IMR-90 (cell line): ENCODE results near the gene BRCA1. TPM values are rescaled to one million over a fixed set of nuclear protein-coding genes. Genes with fewer than 3 reads are reported as not detected.
A peak's percentile ranks its signal among the peaks of the same experiment; 100 is the strongest.

ENCODE experiments used
- ATAC-seq: fragments of 200-7000 bp; cut with Tn5 transposase; 2 replicates; pipeline ENCODE4 v1.9.1; 2020; ENCODE audit warnings: low read depth, mild to moderate bottlenecking, moderate library complexity
- BruUV-seq: library from RNA; stranded (reverse); fragments of 400-500 nt; replicated peaks from 2 replicates; lab custom pipeline; 2021; lab: Mats Ljungman, UMichigan
- CTCF ChIA-PET: fragments of 300-600 bp; formaldehyde crosslinking; extraction: SDS; loops from one replicate; lab custom pipeline; 2021; ENCODE audit warnings: antibody characterized with exemption; lab: Yijun Ruan, JAX
- POLR2A ChIA-PET: fragments of 300-600 bp; sonication (Branson Sonifier 250); formaldehyde crosslinking; loops from one replicate; lab custom pipeline; 2022; ENCODE audit warnings: antibody characterized with exemption; ENCODE audit not compliant: unreplicated experiment; lab: Charles Lee
- DNase-seq: peaks from one replicate; pipeline ENCODE4 v3.0.0; 2013
- H2AFZ ChIP-seq: replicated peaks from 2 replicates; pipeline ENCODE3; 2013; ENCODE audit warnings: low read length, mild to moderate bottlenecking; ENCODE audit not compliant: poor library complexity
- H2AK5ac ChIP-seq: 2 replicates; pipeline ENCODE4 v1.6.1; 2013; ENCODE audit warnings: low read depth, low read length, inconsistent platforms
- H2AK9ac ChIP-seq: replicated peaks from 2 replicates; pipeline ENCODE3; 2013; ENCODE audit warnings: mild to moderate bottlenecking, low read depth, low read length, moderate library complexity; ENCODE audit not compliant: poor library complexity
- H2BK120ac ChIP-seq: 2 replicates; pipeline ENCODE4 v1.6.1; 2013; ENCODE audit warnings: low read depth, low read length, inconsistent platforms
- H2BK15ac ChIP-seq: 3 replicates; pipeline ENCODE4 v1.6.1; 2013; ENCODE audit warnings: low read depth, low read length, inconsistent platforms
- H2BK20ac ChIP-seq: 2 replicates; pipeline ENCODE4 v1.6.1; 2013; ENCODE audit warnings: low read depth, mild to moderate bottlenecking, inconsistent platforms, low read length, moderate library complexity
- H2BK5ac ChIP-seq: 2 replicates; pipeline ENCODE4 v1.6.1; 2013; ENCODE audit warnings: mild to moderate bottlenecking, low read depth, low read length, inconsistent platforms; ENCODE audit not compliant: poor library complexity, severe bottlenecking
- H3K14ac ChIP-seq: replicated peaks from 2 replicates; pipeline ENCODE4 v1.6.1; 2013; ENCODE audit warnings: low read depth, low read length, inconsistent platforms
- H3K18ac ChIP-seq: 2 replicates; pipeline ENCODE4 v1.6.1; 2013; ENCODE audit warnings: low read depth, low read length, control low read depth
- H3K23ac ChIP-seq: 2 replicates; pipeline ENCODE4 v1.6.1; 2013; ENCODE audit warnings: low read depth, low read length, inconsistent platforms
- H3K27ac ChIP-seq: 2 replicates; pipeline ENCODE4 v1.5.1; 2013; ENCODE audit warnings: mild to moderate bottlenecking, control low read depth, low read length; ENCODE audit not compliant: insufficient read depth
- H3K27me3 ChIP-seq: 2 replicates; pipeline ENCODE4 v1.6.1; 2013; ENCODE audit warnings: low read length; ENCODE audit not compliant: control insufficient read depth, insufficient read depth
- H3K36me3 ChIP-seq: 2 replicates; pipeline ENCODE4 v1.6.1; 2013; ENCODE audit warnings: low read length, mixed read lengths; ENCODE audit not compliant: control insufficient read depth, insufficient read depth
- H3K4ac ChIP-seq: 2 replicates; pipeline ENCODE4 v1.6.1; 2013; ENCODE audit warnings: low read depth, low read length, inconsistent platforms
- H3K4me1 ChIP-seq: 2 replicates; pipeline ENCODE4 v1.6.1; 2013; ENCODE audit warnings: low read length, mixed read lengths; ENCODE audit not compliant: control insufficient read depth, insufficient read depth
- H3K4me2 ChIP-seq: 2 replicates; pipeline ENCODE4 v1.6.1; 2013; ENCODE audit warnings: low read depth, mild to moderate bottlenecking, control low read depth, low read length, moderate library complexity
- H3K4me3 ChIP-seq: 2 replicates; pipeline ENCODE4 v1.5.1; 2013; ENCODE audit warnings: low read depth, mild to moderate bottlenecking, control low read depth, low read length, moderate library complexity; ENCODE audit not compliant: insufficient read depth
- H3K56ac ChIP-seq: 2 replicates; pipeline ENCODE4 v1.6.1; 2013; ENCODE audit warnings: low read length, inconsistent platforms; ENCODE audit not compliant: insufficient read depth; ENCODE audit errors: extremely low read depth
- H3K79me1 ChIP-seq, 2 experiments: 2 replicates each; pipeline ENCODE4 v1.6.1; 2013; ENCODE audit warnings: low read length in 2 of 2, inconsistent platforms in 1 of 2, low read depth in 1 of 2
- H3K9ac ChIP-seq: 2 replicates; pipeline ENCODE4 v1.6.1; 2013; ENCODE audit warnings: low read depth, low read length, control low read depth
- H3K9me1 ChIP-seq: 2 replicates; pipeline ENCODE4 v1.6.1; 2013; ENCODE audit warnings: low read length, inconsistent platforms; ENCODE audit not compliant: insufficient read depth
- H3K9me3 ChIP-seq: 2 replicates; pipeline ENCODE4 v1.6.1; 2013; ENCODE audit warnings: low read length; ENCODE audit not compliant: control insufficient read depth, insufficient read depth
- H4K20me1 ChIP-seq: 2 replicates; pipeline ENCODE4 v1.6.1; 2013; ENCODE audit warnings: low read length, inconsistent platforms; ENCODE audit not compliant: insufficient read depth
- H4K5ac ChIP-seq: 2 replicates; pipeline ENCODE4 v1.6.1; 2013; ENCODE audit warnings: mild to moderate bottlenecking, low read depth, low read length, control low read depth
- H4K8ac ChIP-seq, 2 experiments: 2 replicates each; pipeline ENCODE4 v1.6.1; 2013; ENCODE audit warnings: low read depth in 2 of 2, low read length in 2 of 2, control low read depth in 1 of 2, inconsistent platforms in 1 of 2
- H4K91ac ChIP-seq: 2 replicates; pipeline ENCODE4 v1.6.1; 2013; ENCODE audit warnings: low read depth, low read length, inconsistent platforms; ENCODE audit not compliant: insufficient read depth
- BHLHE40 ChIP-seq: fragments of 150-350 bp; IDR thresholded peaks from 2 replicates; pipeline ENCODE4 v1.6.1; 2016; ENCODE audit warnings: mild to moderate bottlenecking, low read depth, low read length
- CEBPB ChIP-seq: IDR thresholded peaks from 2 replicates; pipeline ENCODE4 v1.6.1; 2012; ENCODE audit warnings: low read depth, low read length, improper control_type of control experiment
- CHD1 ChIP-seq: IDR thresholded peaks from 2 replicates; pipeline ENCODE4 v1.6.1; 2012; ENCODE audit warnings: low read depth, low read length, improper control_type of control experiment
- CTCF ChIP-seq: conservative IDR thresholded peaks from 2 replicates; pipeline ENCODE4 v1.5.1; 2012; ENCODE audit warnings: mild to moderate bottlenecking, low read depth, low read length, improper control_type of control experiment
- ELK1 ChIP-seq: fragments of 150-350 bp; IDR thresholded peaks from 2 replicates; pipeline ENCODE4 v1.6.1; 2016; ENCODE audit warnings: low read depth, mild to moderate bottlenecking, low read length, moderate library complexity, borderline replicate concordance
- FOS ChIP-seq: fragments of 150-350 bp; IDR thresholded peaks from 2 replicates; pipeline ENCODE4 v1.6.1; 2016; ENCODE audit warnings: low read depth, low read length
- MAFK ChIP-seq: IDR thresholded peaks from 2 replicates; pipeline ENCODE4 v1.6.1; 2012; ENCODE audit warnings: low read depth, low read length, improper control_type of control experiment
- MAZ ChIP-seq: IDR thresholded peaks from 2 replicates; pipeline ENCODE4 v1.6.1; 2012; ENCODE audit warnings: low read depth, mild to moderate bottlenecking, low read length, improper control_type of control experiment, moderate library complexity, borderline replicate concordance
- MXI1 ChIP-seq: IDR thresholded peaks from 2 replicates; pipeline ENCODE4 v1.6.1; 2012; ENCODE audit warnings: low read depth, mild to moderate bottlenecking, low read length, moderate library complexity, borderline replicate concordance
- NFE2L2 ChIP-seq: fragments of 150-350 bp; IDR thresholded peaks from 2 replicates; pipeline ENCODE4 v1.6.1; 2016; ENCODE audit warnings: low read depth, mild to moderate bottlenecking, low read length
- POLR2A ChIP-seq: IDR thresholded peaks from 2 replicates; pipeline ENCODE4 v1.6.1; 2012; ENCODE audit warnings: mild to moderate bottlenecking, low read depth, low read length
- RAD21 ChIP-seq: IDR thresholded peaks from 2 replicates; pipeline ENCODE4 v1.6.1; 2012; ENCODE audit warnings: low read length, improper control_type of control experiment
- RCOR1 ChIP-seq: IDR thresholded peaks from 2 replicates; pipeline ENCODE4 v1.6.1; 2012; ENCODE audit warnings: mild to moderate bottlenecking, low read length, improper control_type of control experiment; ENCODE audit not compliant: insufficient replicate concordance
- RFX5 ChIP-seq: IDR thresholded peaks from 2 replicates; pipeline ENCODE4 v1.8.0; 2012; ENCODE audit warnings: low read depth, mild to moderate bottlenecking, low read length, moderate library complexity
- SMC3 ChIP-seq: fragments of 150-350 bp; IDR thresholded peaks from 2 replicates; pipeline ENCODE4 v1.6.1; 2016; ENCODE audit warnings: low read depth, mild to moderate bottlenecking, antibody characterized with exemption, low read length, moderate library complexity
- USF2 ChIP-seq: fragments of 150-350 bp; IDR thresholded peaks from 2 replicates; pipeline ENCODE4 v1.6.1; 2017; ENCODE audit warnings: mild to moderate bottlenecking, antibody characterized with exemption, low read length, low read depth
- WGBS, 2 experiments: methylation state at CpG; one replicate each; pipeline versions ENCODE4 v1.1.5 to v1.1.7; 2013; ENCODE audit warnings: missing lambda C conversion rate in 2 of 2; ENCODE audit not compliant: insufficient read length in 1 of 2; ENCODE audit errors: extremely low coverage in 2 of 2; 5-methylcytosine and 5-hydroxymethylcytosine counted together
- dilution Hi-C: fragments of 300-500 bp; cut with HindIII; formaldehyde crosslinking; loops from one replicate; pipeline ENCODE4 v1.14.3; 2018; ENCODE audit warnings: low sequenced_read_pairs; ENCODE audit not compliant: unreplicated experiment
- in situ Hi-C: fragments of 300-500 bp; cut with MboI; formaldehyde crosslinking; loops from 3 replicates; pipeline ENCODE4 v1.14.3; 2019; ENCODE audit warnings: low sequenced_read_pairs, inconsistent platforms, mixed read lengths
- intact Hi-C: fragments of 100-400 bp; cut with micrococcal nuclease; formaldehyde crosslinking; loops from 2 replicates; pipeline ENCODE4 v1.10.0; 2022
- polyA plus RNA-seq, 3 experiments: library from polyadenylated mRNA; depleted of rRNA; stranded (reverse); fragments of >200 nt; gene quantifications; 2 replicates each; pipeline ENCODE4 v1.2.3, GENCODE V29; 2012; ENCODE audit warnings: low replicate concordance in 1 of 3
- total RNA-seq: library from RNA; depleted of rRNA; stranded (reverse); fragments of >200 nt; gene quantifications from 2 replicates; pipeline ENCODE4 v1.2.3, GENCODE V29; 2012

BRCA1 gene
- total and polyA plus RNA-seq, 2 of the 4 experiments (the other 2 are of a cell fraction) = 8.3 to 17.7 TPM

GRCh38 chr17:43016216-43016615 lies 108.9 kb downstream of the BRCA1 start:
- H2AK5ac ChIP-seq = no peak overlapping the region
- in situ Hi-C loops (no loop called here), dilution Hi-C loops (no loop called here), intact Hi-C loops (no loop called here)
- H4K5ac ChIP-seq = no peak overlapping the region
- no peak overlapping the region for H2BK5ac ChIP-seq
- H3K14ac ChIP-seq = no peak overlapping the region
- H3K4me3 ChIP-seq = no peak overlapping the region
- H3K27me3 ChIP-seq = no peaks in the 10 kb centered on the region
- no TSS peak for BruUV-seq
- peaks cover 32% of the 10 kb centered on the region; the same call in 1 of the 2 replicates for H4K20me1 ChIP-seq
- peaks cover 15 to 59% of the 10 kb centered on the region in 2 experiments; a peak in 3 of 4 replicates for H3K79me1 ChIP-seq
- no peak overlapping the region for H4K91ac ChIP-seq
- WGBS, 2 experiments = 92% methylated on average over 2 of the region's 7 CpGs; no CpG with 5 or more reads in 1 of the 2 experiments
- CTCF ChIA-PET = no interaction called here
- peaks cover 12% of the 10 kb centered on the region for H3K4me1 ChIP-seq
- H3K56ac ChIP-seq = no peak overlapping the region
- H3K18ac ChIP-seq = no peak overlapping the region
- peaks cover 30% of the 10 kb centered on the region for H3K9me1 ChIP-seq
- no peak overlapping the region for H3K23ac ChIP-seq
- DNase-seq = no peak
- peak overlapping the region; percentile 19 for H2AFZ ChIP-seq
- TF ChIP-seq RAD21 = no peak
- TF ChIP-seq RFX5 = no peak
- TF ChIP-seq BHLHE40 = no peak
- no peak for TF ChIP-seq NFE2L2
- no peak for TF ChIP-seq MXI1
- TF ChIP-seq CTCF = no peak
- no peak for TF ChIP-seq USF2
- TF ChIP-seq ELK1 = no peak
- no peak for TF ChIP-seq FOS
- no peak for TF ChIP-seq POLR2A
- no peak for TF ChIP-seq SMC3
- no peak for TF ChIP-seq CHD1
- TF ChIP-seq MAZ = no peak
- no peak for TF ChIP-seq MAFK
- TF ChIP-seq RCOR1 = no peak
- TF ChIP-seq CEBPB = no peak
- no peak overlapping the region for H2BK120ac ChIP-seq
- no peak overlapping the region for H3K4ac ChIP-seq
- peaks cover 59% of the 10 kb centered on the region for H3K36me3 ChIP-seq
- no peak overlapping the region for H3K9ac ChIP-seq
- no peak overlapping the region for H4K8ac ChIP-seq
- no peak for ATAC-seq
- no peak overlapping the region for H3K4me2 ChIP-seq
- H2BK20ac ChIP-seq = no peak overlapping the region
- H2BK15ac ChIP-seq = no peak overlapping the region
- POLR2A ChIA-PET = no interaction called here
- no peak overlapping the region for H3K27ac ChIP-seq
- no peak overlapping the region for H2AK9ac ChIP-seq
- H3K9me3 ChIP-seq = no peaks in the 10 kb centered on the region
